ENCODE data around the gene DAAM1. TPM values are rescaled to one million over a fixed set of nuclear protein-coding genes. Genes with fewer than 3 reads are reported as not detected.

The DAAM1 gene
- total RNA-seq, 1 donor, result 18.5 TPM

DNA sequence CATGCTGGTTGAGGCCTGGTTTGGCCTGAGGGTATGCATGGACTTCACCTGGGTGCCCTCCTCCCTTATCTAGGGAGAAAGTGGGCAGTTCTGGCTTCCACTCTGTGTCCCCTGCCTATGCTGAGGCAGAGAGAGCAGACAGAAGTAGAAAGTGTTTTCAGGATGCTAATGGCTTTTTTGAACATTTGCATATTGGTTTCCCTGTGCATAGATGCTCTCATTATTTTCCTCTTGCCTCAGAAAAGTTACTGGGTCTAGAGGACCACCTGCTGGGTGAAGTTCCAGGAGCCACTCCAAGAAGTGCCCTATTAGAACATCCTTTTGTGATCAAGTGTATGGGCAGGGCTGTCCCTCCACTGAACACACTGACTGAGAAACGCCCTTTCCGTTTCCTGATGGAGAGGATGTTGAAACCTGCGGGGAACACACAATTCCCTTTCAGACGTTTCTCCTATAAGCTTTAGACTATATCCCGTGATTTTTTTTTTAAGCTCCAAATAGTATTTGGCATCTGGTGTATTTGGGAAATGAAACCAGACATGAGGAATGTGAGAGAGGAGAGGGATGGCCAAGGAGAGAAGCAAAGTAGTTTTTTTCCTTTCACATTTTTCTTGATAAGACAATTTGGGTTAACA lies 66.6 kb downstream of the DAAM1 start:
- DNase-seq (ENCODE audit: low read depth), result peak; percentile 94
- TF ChIP-seq CTCF (IDR thresholded peaks at IDR 0.05; ENCODE audit: insufficient read depth, low read length), result no peak
- no peak overlapping the region for H3K4me3 ChIP-seq (ENCODE audit: low read depth, low read length)

- H3K4me3 ChIP-seq (ENCODE audit: low read depth, low read length), result no peak overlapping the region
- peak; percentile 32 for DNase-seq (ENCODE audit: low read depth)
- no peak for TF ChIP-seq CTCF (IDR thresholded peaks at IDR 0.05; ENCODE audit: insufficient read depth, low read length)
Measured at GRCh38 chr14:59256331-59256730, 67.9 kb downstream of the DAAM1 start.

GRCh38 chr14:59261334-59261733 lies 72.9 kb downstream of the DAAM1 start:
- no peak for DNase-seq (ENCODE audit: low read depth)
- H3K4me3 ChIP-seq (ENCODE audit: low read depth, low read length), result no peak overlapping the region
- no peak for TF ChIP-seq CTCF (IDR thresholded peaks at IDR 0.05; ENCODE audit: insufficient read depth, low read length)

GRCh38 chr14:59262717-59263454 lies 74.4 kb downstream of the DAAM1 start:
- no peak for DNase-seq (ENCODE audit: low read depth)
- peak; percentile 21 for TF ChIP-seq CTCF (IDR thresholded peaks at IDR 0.05; ENCODE audit: insufficient read depth, low read length)
- no peak overlapping the region for H3K4me3 ChIP-seq (ENCODE audit: low read depth, low read length)

DNA sequence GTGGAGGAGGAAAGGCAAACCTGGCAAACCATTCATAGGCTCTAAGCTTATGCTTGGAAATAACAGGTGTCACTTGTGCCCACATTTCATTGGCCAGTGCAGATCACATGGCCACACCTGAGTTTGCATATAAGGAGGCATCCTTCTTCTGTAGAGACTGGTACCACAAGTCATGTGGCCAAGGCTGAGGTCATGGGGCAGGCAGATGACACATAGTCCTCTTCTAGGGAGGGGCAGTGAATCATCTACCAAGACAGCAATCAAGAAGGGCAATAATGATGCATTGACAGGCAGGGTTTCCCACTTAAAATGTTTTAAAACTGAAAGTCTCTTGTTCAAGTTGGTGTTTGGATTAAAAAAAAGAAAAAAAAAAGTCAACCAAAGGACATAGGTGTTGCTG lies 77.3 kb downstream of the DAAM1 start:
- no peak overlapping the region for H3K4me3 ChIP-seq (ENCODE audit: low read depth, low read length)
- DNase-seq (ENCODE audit: low read depth), result no peak
- TF ChIP-seq CTCF (IDR thresholded peaks at IDR 0.05; ENCODE audit: insufficient read depth, low read length), result no peak

- DNase-seq (ENCODE audit: low read depth), result no peak
- no peak for TF ChIP-seq CTCF (IDR thresholded peaks at IDR 0.05; ENCODE audit: insufficient read depth, low read length)
- H3K4me3 ChIP-seq (ENCODE audit: low read depth, low read length), result no peak overlapping the region
Measured at GRCh38 chr14:59267046-59267445, 78.6 kb downstream of the DAAM1 start.

Measured in fibroblast of the aortic adventitia (primary cell).